A549 (cell line): ENCODE data around the gene DYNC2I2. TPM values are rescaled to one million over a fixed set of nuclear protein-coding genes. Genes with fewer than 3 reads are reported as not detected.
A peak's percentile ranks its signal among the peaks of the same experiment; 100 is the strongest.
"Not testable (repeated sequence)": the region's sequence is repeated elsewhere in the genome, so short reads cannot be mapped to it uniquely, and the experiment has no call there.

ENCODE experiments used
- ATAC-seq, 2 experiments: fragments of 200-7000 bp in 1 of 2; fragments of >200 bp in 1 of 2; cut with Nextera tagmentation in 1 of 2; cut with Tn5 transposase in 1 of 2; 3 replicates each; pipeline versions ENCODE4 v1.8.0 to v1.9.1; 2018 to 2020; ENCODE audit warnings: mild to moderate bottlenecking in 1 of 2, moderate library complexity in 1 of 2
- CTCF ChIA-PET: fragments of 300-600 bp; sonication (Branson Sonifier 250); formaldehyde crosslinking; extraction: SDS; loops from one replicate; lab custom pipeline; 2021; ENCODE audit warnings: antibody characterized with exemption, inconsistent platforms; lab: Yijun Ruan, JAX
- POLR2A ChIA-PET: fragments of 350-600 bp; formaldehyde crosslinking; extraction: SDS; loops from one replicate; lab custom pipeline; 2021; ENCODE audit warnings: antibody characterized with exemption, inconsistent platforms; lab: Yijun Ruan, JAX
- DNase-seq, 2 experiments: peaks; one replicate each; pipeline versions ENCODE4 v3.0.0 to v3.0.0-alpha.2; 2011 to 2016; ENCODE audit warnings: low read depth in 1 of 2, low spot score in 1 of 2
- FAIRE-seq: peaks from 2 replicates; lab custom pipeline; 2011; peaks lifted over from hg19 to GRCh38; lab: Jason Lieb, UNC
- H3K27ac ChIP-seq, 2 experiments: fragments of >200 bp; sonication (Bioruptor Twin); formaldehyde crosslinking; 3 replicates each; pipeline ENCODE4 v1.5.1; 2016 to 2017
- H3K4me1 ChIP-seq: fragments of >200 bp; sonication (Bioruptor Twin); formaldehyde crosslinking; 3 replicates; pipeline ENCODE4 v1.6.1; 2016
- H3K4me2 ChIP-seq: fragments of >200 bp; sonication (Bioruptor Twin); formaldehyde crosslinking; 3 replicates; pipeline ENCODE4 v1.6.1; 2016
- H3K4me3 ChIP-seq: fragments of >200 bp; sonication (Bioruptor Twin); formaldehyde crosslinking; 3 replicates; pipeline ENCODE4 v1.5.1; 2016
- H3K9me3 ChIP-seq: fragments of >200 bp; sonication (Bioruptor Twin); formaldehyde crosslinking; 3 replicates; pipeline ENCODE4 v1.6.1; 2016
- CBX8 ChIP-seq: fragments of 200-600 bp; sonication (generic); IDR thresholded peaks from 2 replicates; pipeline ENCODE4 v1.6.1; 2016
- CEBPB ChIP-seq, 2 experiments: fragments of >200 bp in 1 of 2; sonication (Bioruptor Twin) in 1 of 2; formaldehyde crosslinking in 1 of 2; IDR thresholded peaks; 2 replicates each; pipeline ENCODE4 v1.6.1; 2012 to 2016
- CHD4 ChIP-seq: fragments of 200-600 bp; sonication (generic); IDR thresholded peaks from 2 replicates; pipeline ENCODE4 v1.6.1; 2016; ENCODE audit warnings: antibody characterized with exemption, mild to moderate bottlenecking, borderline replicate concordance
- EHMT2 ChIP-seq: fragments of 200-600 bp; sonication (generic); IDR thresholded peaks from 2 replicates; pipeline ENCODE4 v1.6.1; 2016; ENCODE audit warnings: antibody characterized with exemption, low read depth, mild to moderate bottlenecking, moderate library complexity
- ELK1 ChIP-seq: fragments of 150-350 bp; IDR thresholded peaks from 2 replicates; pipeline ENCODE4 v1.6.1; 2014; ENCODE audit warnings: low read depth, mild to moderate bottlenecking, low read length
- FOSB ChIP-seq: fragments of 250-450 bp; sonication (Bioruptor Pico); IDR thresholded peaks from 2 replicates; pipeline ENCODE4 v1.5.0; 2020; ENCODE audit warnings: mild to moderate bottlenecking, moderate library complexity
- FOSL2 ChIP-seq, 2 experiments: fragments of 450-650 bp in 1 of 2; fragments of >200 bp in 1 of 2; sonication (Bioruptor Twin) in 1 of 2; formaldehyde crosslinking; IDR thresholded peaks; 2 replicates each; pipeline versions ENCODE4 v1.5.0 to v1.6.1; 2016 to 2020; ENCODE audit warnings: mild to moderate bottlenecking in 1 of 2, moderate library complexity in 1 of 2
- FOXS1 ChIP-seq: fragments of 250-450 bp; sonication (Bioruptor Pico); IDR thresholded peaks from 2 replicates; pipeline ENCODE4 v1.5.0; 2020; ENCODE audit warnings: mild to moderate bottlenecking, moderate library complexity
- HMGXB4 ChIP-seq: fragments of 250-450 bp; sonication (Bioruptor Pico); IDR thresholded peaks from 2 replicates; pipeline ENCODE4 v1.5.0; 2021; ENCODE audit warnings: mild to moderate bottlenecking, moderate library complexity, borderline replicate concordance
- HOXA7 ChIP-seq: fragments of 250-450 bp; sonication (Bioruptor Pico); IDR thresholded peaks from 2 replicates; pipeline ENCODE4 v1.5.0; 2020; ENCODE audit warnings: mild to moderate bottlenecking, moderate library complexity
- KDM1A ChIP-seq: fragments of 200-600 bp; sonication (generic); IDR thresholded peaks from 2 replicates; pipeline ENCODE4 v1.6.1; 2016; ENCODE audit warnings: low read depth, mild to moderate bottlenecking
- MAX ChIP-seq: IDR thresholded peaks from 2 replicates; pipeline ENCODE4 v1.6.1; 2012
- MYC ChIP-seq: IDR thresholded peaks from 2 replicates; pipeline ENCODE4 v1.6.1; 2012; ENCODE audit warnings: mild to moderate bottlenecking, inconsistent platforms, low read length, improper control_type of control experiment, borderline replicate concordance
- NPAS2 ChIP-seq: fragments of 250-450 bp; sonication (Bioruptor Pico); IDR thresholded peaks from 2 replicates; pipeline ENCODE4 v1.8.0; 2022; ENCODE audit warnings: mild to moderate bottlenecking, moderate library complexity, borderline replicate concordance
- PBX3 ChIP-seq: IDR thresholded peaks from 2 replicates; pipeline ENCODE4 v1.6.1; 2012
- RFX5 ChIP-seq: fragments of 450-650 bp; IDR thresholded peaks from 2 replicates; pipeline ENCODE4 v1.7.1; 2014; ENCODE audit warnings: antibody characterized with exemption, mild to moderate bottlenecking, moderate library complexity
- RNF2 ChIP-seq: fragments of 200-600 bp; sonication (generic); IDR thresholded peaks from 2 replicates; pipeline ENCODE4 v1.6.1; 2016; ENCODE audit warnings: low read depth, mild to moderate bottlenecking, antibody characterized with exemption, moderate library complexity, borderline replicate concordance
- WGBS: methylation state at CpG from one replicate; pipeline ENCODE4 v1.1.6; 2017; ENCODE audit errors: missing lambda C conversion rate; 5-methylcytosine and 5-hydroxymethylcytosine counted together
- polyA plus RNA-seq, 4 experiments: library from polyadenylated mRNA; depleted of rRNA in 3 of 4; stranded (reverse); fragments of >200 nt; fragmentation: RNase III in 1 of 4; extraction: RNeasy Plus Mini Kit Qiagen cat#74134 plus additional on column Dnase treatment in 1 of 4; gene quantifications; 2 replicates in 3 of 4; 3 replicates in 1 of 4; pipeline ENCODE4 v1.2.3, GENCODE V29; 2011 to 2017

Gene DYNC2I2
- polyA plus RNA-seq, 2 of the 4 experiments (the other 2 are of a cell fraction), result 57.3 to 117 TPM

- Histone ChIP-seq H3K4me2 (no peak overlapping the region), H3K27ac (no peak overlapping the region), H3K9me3 (no peaks in the 10 kb centered on the region), H3K4me3 (no peak overlapping the region), H3K4me1 (peaks cover 14% of the 10 kb centered on the region)
- CTCF ChIA-PET, result interaction anchor here (0.7 to 3.6 kb wide), 14 partner anchors 10 to 344 kb away, joined by 3 to 44 read pairs (median 7); no protein-coding TSS in a partner anchor
- ATAC-seq (no peak), FAIRE-seq (no peak), DNase-seq (no peak)
- WGBS, result 89% methylated on average over 10 of the region's 10 CpGs
- POLR2A ChIA-PET, result no interaction called here
- no peak for TF ChIP-seq HOXA7 (CRISPR knock-in tag)
These were observed 44.7 kb upstream of the DYNC2I2 start for GRCh38 chr9:128701227-128701854.

GRCh38 chr9:128699096-128699795 lies 42.6 kb upstream of the DYNC2I2 start:
- not testable (repeated sequence) for DNase-seq

GRCh38 chr9:128696923-128697707 lies 40.5 kb upstream of the DYNC2I2 start:
- no peak for TF ChIP-seq CEBPB (IDR thresholded peaks at IDR 0.05)
- TF ChIP-seq KDM1A, result no peak
- no peak for TF ChIP-seq HMGXB4 (CRISPR knock-in tag)
- no peak for TF ChIP-seq EHMT2
- no peak for TF ChIP-seq FOXS1 (CRISPR knock-in tag)
- TF ChIP-seq CHD4, result no peak
- no peak for TF ChIP-seq PBX3
- TF ChIP-seq, all 56 proteins: peak for 0
- 79% methylated on average over 8 of the region's 8 CpGs for WGBS
- peaks cover 15% of the 10 kb centered on the region for H3K4me1 ChIP-seq
- H3K4me3 ChIP-seq, result no peak overlapping the region
- H3K27ac ChIP-seq, result no peak overlapping the region
- ChIA-PET POLR2A (interaction anchor here (0.7 to 1.2 kb wide), 2 partner anchors 13 to 36 kb away, joined by 6 to 10 read pairs; no protein-coding TSS in a partner anchor), CTCF (interaction anchor here (0.8 to 2.5 kb wide), 6 partner anchors 8 to 231 kb away, joined by 3 to 11 read pairs (median 4); no protein-coding TSS in a partner anchor)
- no peak overlapping the region for H3K4me2 ChIP-seq
- H3K9me3 ChIP-seq, result no peaks in the 10 kb centered on the region
- DNase-seq, result no peak
- FAIRE-seq, result no peak
- ATAC-seq, result peak in 1 of 2 experiments; percentile 22; a peak in 1 of 6 replicates

More at GRCh38 chr9:128699096-128699795, 42.6 kb upstream of the DYNC2I2 start:
- H3K4me3 ChIP-seq, H3K4me2 ChIP-seq, ATAC-seq, H3K9me3 ChIP-seq, FAIRE-seq, H3K27ac ChIP-seq: not testable (repeated sequence)
- CTCF ChIA-PET, result interaction anchor here (1.1 to 3.6 kb wide), 7 partner anchors 8 to 261 kb away, joined by 3 to 44 read pairs (median 4); no protein-coding TSS in a partner anchor
- peaks cover 14% of the 10 kb centered on the region for H3K4me1 ChIP-seq
- WGBS, result 93% methylated on average over 30 of the region's 30 CpGs
- POLR2A ChIA-PET, result interaction anchor here (0.6 to 1.1 kb wide), 2 partner anchors 10 to 53 kb away, joined by 3 to 4 read pairs; partner anchors contain the start of gene SET

GRCh38 chr9:128694344-128694743 lies 37.7 kb upstream of the DYNC2I2 start:
- CTCF ChIA-PET, result no interaction called here
- 81% methylated on average over 6 of the region's 6 CpGs for WGBS
- TF ChIP-seq FOSL2 (IDR thresholded peaks at IDR 0.05), result no peak
- TF ChIP-seq FOSL2 (CRISPR knock-in tag; IDR thresholded peaks at IDR 0.05), result no peak
- no peak for TF ChIP-seq FOSB (CRISPR knock-in tag)
- TF ChIP-seq KDM1A, result no peak
- no peak for TF ChIP-seq RFX5
- TF ChIP-seq RNF2, result no peak
- no peak for TF ChIP-seq CBX8
- no peak for TF ChIP-seq ELK1
- TF ChIP-seq NPAS2 (CRISPR knock-in tag), result no peak
- no peak for TF ChIP-seq MAX
- no peak for TF ChIP-seq HOXA7 (CRISPR knock-in tag)
- TF ChIP-seq EHMT2, result no peak
- TF ChIP-seq MYC, result no peak
- Histone ChIP-seq H3K4me2 (no peak overlapping the region), H3K4me1 (peaks cover 27% of the 10 kb centered on the region), H3K4me3 (no peak overlapping the region), H3K27ac (no peak overlapping the region), H3K9me3 (no peaks in the 10 kb centered on the region)
- DNase-seq (no peak), ATAC-seq (no peak), FAIRE-seq (no peak)
- POLR2A ChIA-PET, result no interaction called here

GRCh38 chr9:128693738-128694137 lies 37.1 kb upstream of the DYNC2I2 start:
- H3K4me3 ChIP-seq, H3K27ac ChIP-seq, DNase-seq, POLR2A ChIA-PET, ATAC-seq, H3K4me2 ChIP-seq, H3K9me3 ChIP-seq, FAIRE-seq: not testable (repeated sequence)
- CTCF ChIA-PET, result interaction anchor here (1.0 to 4.6 kb wide), 3 partner anchors 8 to 59 kb away, joined by 3 to 33 read pairs (median 22); partner anchors contain the start of gene PKN3
- peaks cover 27% of the 10 kb centered on the region for H3K4me1 ChIP-seq
- 94% methylated on average over 3 of the region's 3 CpGs for WGBS
